Spleen (tissue), 11 donors: ENCODE results near the gene MGAT5. TPM values are rescaled to one million over a fixed set of nuclear protein-coding genes. Genes with fewer than 3 reads are reported as not detected.

Source experiments
- DNase-seq: peaks from one replicate; pipeline ENCODE4 v3.0.0-alpha.2; 2020
- H3K27ac ChIP-seq, 8 donors: fragments of 200-600 bp; sonication (generic) in 7 of 8; 1 replicate in 4 of 8; 2 replicates in 4 of 8; pipeline versions ENCODE4 v1.5.0 to v1.8.0; 2016 to 2021; ENCODE audit warnings: inconsistent platforms in 4 of 8, mild to moderate bottlenecking in 4 of 8, moderate library complexity in 1 of 8
- H3K27me3 ChIP-seq, 7 donors: fragments of 200-600 bp; sonication (generic) in 6 of 7; replicated peaks in 1 of 7; 1 replicate in 4 of 7; 2 replicates in 3 of 7; pipeline versions ENCODE4 v1.5.0 to v1.8.0; 2016 to 2021; ENCODE audit warnings: inconsistent platforms in 3 of 7, mild to moderate bottlenecking in 1 of 7
- H3K36me3 ChIP-seq, 6 donors: fragments of 200-600 bp; sonication (generic) in 5 of 6; 1 replicate in 4 of 6; 2 replicates in 2 of 6; pipeline versions ENCODE4 v1.5.0 to v1.8.0; 2016 to 2021; ENCODE audit warnings: inconsistent platforms in 2 of 6
- H3K4me1 ChIP-seq, 6 donors: fragments of 200-600 bp; sonication (generic) in 5 of 6; 1 replicate in 3 of 6; 2 replicates in 3 of 6; pipeline versions ENCODE4 v1.5.0 to v1.8.0; 2016 to 2021; ENCODE audit warnings: inconsistent platforms in 3 of 6
- H3K4me3 ChIP-seq, 8 donors: fragments of 200-600 bp; sonication (generic) in 7 of 8; 1 replicate in 4 of 8; 2 replicates in 4 of 8; pipeline versions ENCODE4 v1.5.0 to v1.8.0; 2016 to 2021; ENCODE audit warnings: inconsistent platforms in 4 of 8, mild to moderate bottlenecking in 4 of 8, moderate library complexity in 2 of 8
- H3K9me3 ChIP-seq, 8 donors: fragments of 200-600 bp; sonication (generic) in 7 of 8; 1 replicate in 4 of 8; 2 replicates in 4 of 8; pipeline versions ENCODE4 v1.5.0 to v1.8.0; 2016 to 2021; ENCODE audit warnings: inconsistent platforms in 4 of 8
- CTCF ChIP-seq, 11 experiments: fragments of 200-600 bp in 7 of 11; fragments of 450-650 bp in 4 of 11; sonication (generic) in 4 of 11; IDR thresholded peaks in 8 of 11; conservative IDR thresholded peaks in 3 of 11; 1 replicate in 7 of 11; 2 replicates in 4 of 11; pipeline versions ENCODE4 v1.4.0 to v1.8.0; 2016 to 2021; ENCODE audit warnings: antibody characterized with exemption in 11 of 11, inconsistent platforms in 4 of 11, mild to moderate bottlenecking in 1 of 11
- POLR2A ChIP-seq, 3 donors: fragments of 450-650 bp; IDR thresholded peaks; one replicate each; pipeline ENCODE4 v1.5.1; 2017; ENCODE audit warnings: antibody characterized with exemption in 3 of 3, mild to moderate bottlenecking in 1 of 3
- POLR2AphosphoS5 ChIP-seq, 3 donors: sonication (generic); formaldehyde crosslinking; IDR thresholded peaks; one replicate each; pipeline ENCODE4 v1.5.1; 2017; ENCODE audit warnings: antibody characterized with exemption in 3 of 3
- WGBS, 5 donors: extraction: QIAGEN DNeasy Blood & Tissue Kit in 3 of 5; methylation state at CpG; one replicate each; pipeline versions ENCODE4 v1.1.5 to v1.1.7; 2013 to 2018; 5-methylcytosine and 5-hydroxymethylcytosine counted together
- intact Hi-C: fragments of 100-400 bp; cut with DNase I; formaldehyde crosslinking; loops from one replicate; pipeline ENCODE4 v1.15.0; 2023; ENCODE audit warnings: low total_unique reads
- polyA plus RNA-seq, 3 donors: library from polyadenylated mRNA; stranded (reverse); fragments of 200-250 nt; gene quantifications; one replicate each; pipeline ENCODE4 v1.2.1, GENCODE V29; 2013
- total RNA-seq, 7 donors: library from RNA; depleted of rRNA in 3 of 7; stranded (reverse); fragments of >200 nt in 3 of 7; fragmentation: NEBNext Ultra II Directional in 4 of 7; extraction: Animal tissue kit (Norgen Biotek cat#: 25700) in 4 of 7; gene quantifications; one replicate each; pipeline versions ENCODE4 v1.1.0 to v1.2.1, GENCODE V29; 2016 to 2021
- donor health status: healthy with polysubstance abuse.
- donor health status: DM: no; HTN: no; CAD: no; lungs with moderate emphysema.
- donor health status: DM: no; HTN: no; CAD: no.
- donor health status: Bipolar disorder and iron deficiency.
- donor health status: healthy.
- donor health status: DM: no; HTN: no; CAD: no.
- donor health status: DM: yes; HTN: yes; CAD: no.

MGAT5 gene
- total and polyA plus RNA-seq, 10 donors: 11.2 to 110 (median 91.9) TPM

GRCh38 chr2:134440336-134440909, 186.6 kb downstream of the MGAT5 start:
- TF ChIP-seq POLR2AphosphoS5 (IDR thresholded peaks at IDR 0.05) (peak in 1 of 3 donors; percentile 42), POLR2A (IDR thresholded peaks at IDR 0.05) (no peak)
- H3K36me3 ChIP-seq: peaks cover 0 to 100% (median 61%) of the 10 kb centered on the region in 6 donors
- no peak overlapping the region for H3K4me3 ChIP-seq
- peak; percentile 64 for DNase-seq
- H3K27me3 ChIP-seq: no peaks in the 10 kb centered on the region
- peaks cover 0 to 12% (median 0%) of the 10 kb centered on the region in 6 donors for H3K4me1 ChIP-seq
- WGBS, 5 donors: 94 to 97% (median 96%) methylated on average over 16 of the region's 16 CpGs
- intact Hi-C loops: loop anchor here (10.0 kb wide), 1 partner anchor 556 kb away; no protein-coding TSS in a partner anchor
- no peaks in the 10 kb centered on the region for H3K9me3 ChIP-seq
- H3K27ac ChIP-seq: no peak overlapping the region

GRCh38 chr2:134441153-134441863, 187.4 kb downstream of the MGAT5 start:
- WGBS, 5 donors: 92 to 97% (median 97%) methylated on average over 9 to 11 of the region's 11 CpGs
- TF ChIP-seq POLR2A (IDR thresholded peaks at IDR 0.05) (no peak), POLR2AphosphoS5 (IDR thresholded peaks at IDR 0.05) (no peak), CTCF (IDR thresholded peaks at IDR 0.05 in 8 of 11, conservative IDR thresholded peaks at IDR 0.05 in 3 of 11) (no peak)
- peak; percentile 43 for DNase-seq

GRCh38 chr2:134443814-134444480, 190.1 kb downstream of the MGAT5 start:
- no peak overlapping the region for H3K27ac ChIP-seq
- peaks cover 0 to 100% (median 66%) of the 10 kb centered on the region in 6 donors for H3K36me3 ChIP-seq
- H3K9me3 ChIP-seq: no peaks in the 10 kb centered on the region
- TF ChIP-seq POLR2A (IDR thresholded peaks at IDR 0.05) (no peak), POLR2AphosphoS5 (IDR thresholded peaks at IDR 0.05) (peak in 1 of 3 donors; percentile 23), CTCF (IDR thresholded peaks at IDR 0.05 in 8 of 11, conservative IDR thresholded peaks at IDR 0.05 in 3 of 11) (no peak)
- intact Hi-C loops: loop anchor here (10.0 kb wide), 1 partner anchor 559 kb away; no protein-coding TSS in a partner anchor
- DNase-seq: peak; percentile 62
- peaks cover 0 to 24% (median 7%) of the 10 kb centered on the region in 6 donors for H3K4me1 ChIP-seq
- H3K27me3 ChIP-seq: no peaks in the 10 kb centered on the region
- no peak overlapping the region for H3K4me3 ChIP-seq
- 83 to 90% (median 86%) methylated on average over 11 of the region's 11 CpGs for WGBS, 5 donors

More at GRCh38 chr2:134441153-134441863, 187.4 kb downstream of the MGAT5 start:
- no peak overlapping the region for H3K4me3 ChIP-seq
- H3K9me3 ChIP-seq: no peaks in the 10 kb centered on the region
- peaks cover 0 to 100% (median 61%) of the 10 kb centered on the region in 6 donors for H3K36me3 ChIP-seq
- no peaks in the 10 kb centered on the region for H3K27me3 ChIP-seq
- H3K27ac ChIP-seq: no peak overlapping the region
- H3K4me1 ChIP-seq: peaks cover 0 to 21% (median 4%) of the 10 kb centered on the region in 6 donors
- intact Hi-C loops: loop anchor here (10.0 kb wide), 1 partner anchor 557 kb away; no protein-coding TSS in a partner anchor

- Histone ChIP-seq H3K36me3 (peaks cover 0 to 100% (median 69%) of the 10 kb centered on the region in 6 donors), H3K9me3 (no peaks in the 10 kb centered on the region), H3K27me3 (no peaks in the 10 kb centered on the region), H3K4me1 (peaks cover 0 to 24% (median 7%) of the 10 kb centered on the region in 6 donors), H3K4me3 (no peak overlapping the region), H3K27ac (no peak overlapping the region)
- 95 to 100% (median 96%) methylated on average over 4 of the region's 4 CpGs for WGBS, 5 donors
- TF ChIP-seq POLR2AphosphoS5 (IDR thresholded peaks at IDR 0.05): no peak
- no peak for TF ChIP-seq POLR2A (IDR thresholded peaks at IDR 0.05)
- peak; percentile 55 for DNase-seq
- intact Hi-C loops: loop anchor here (10.0 kb wide), 1 partner anchor 560 kb away; no protein-coding TSS in a partner anchor
Measured at GRCh38 chr2:134445116-134445515, 191.2 kb downstream of the MGAT5 start.
